ENCODE data around the gene ALPP.
A peak's percentile ranks its signal among the peaks of the same experiment; 100 is the strongest.

DNA sequence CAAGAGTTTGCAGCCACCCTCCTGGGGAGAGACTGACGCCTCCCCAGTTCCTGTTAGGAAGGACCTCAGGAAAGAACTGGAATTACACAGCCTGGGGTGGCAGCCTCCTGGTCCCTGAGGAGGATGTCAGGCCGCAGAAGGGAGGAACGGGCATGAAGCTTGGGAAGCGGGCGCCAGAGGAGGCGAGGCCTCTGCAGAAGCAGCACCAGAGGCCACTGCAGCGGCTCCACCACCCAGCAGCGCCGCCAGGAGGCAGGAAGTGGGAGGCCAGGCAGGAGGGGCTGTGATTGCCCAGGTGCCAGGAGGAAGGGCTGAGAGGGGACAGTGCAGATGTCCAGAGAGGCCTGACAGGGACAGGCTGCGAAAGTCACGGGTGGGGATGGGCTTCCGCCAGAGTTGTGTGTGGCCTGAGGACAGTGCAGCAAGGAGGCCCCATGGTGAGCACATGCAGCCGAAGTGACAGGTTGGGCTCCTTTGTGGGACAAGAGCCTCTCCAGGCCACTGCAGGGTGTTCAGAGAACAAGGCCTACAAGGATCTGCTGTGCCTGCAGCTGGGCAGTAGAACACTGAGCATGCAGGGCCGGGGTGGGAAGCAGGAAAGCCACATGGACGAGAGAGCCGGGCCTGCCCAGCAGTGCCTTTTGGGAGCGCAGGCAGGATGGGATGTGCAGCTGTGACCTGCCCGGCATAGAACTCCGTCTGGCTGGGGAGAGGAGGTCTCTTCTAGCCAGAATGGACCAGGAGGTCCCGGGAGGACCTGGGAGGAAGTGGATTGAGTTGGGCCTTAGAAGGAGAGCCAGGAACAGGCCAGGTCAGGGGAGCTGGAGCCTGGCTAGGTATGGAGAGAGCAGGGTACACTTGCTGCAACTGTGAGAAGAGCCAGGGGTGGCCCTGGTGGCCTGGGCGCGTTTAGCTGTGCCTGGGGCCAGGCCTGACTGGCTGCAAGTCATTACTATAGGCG, 39.1 kb upstream of the ALPP start:
- TF ChIP-seq CTCF (IDR thresholded peaks at IDR 0.05; ENCODE audit: low read depth, low read length, poor library complexity, severe bottlenecking) (peak; percentile 34), EZH2phosphoT487 (IDR thresholded peaks at IDR 0.05; ENCODE audit: borderline replicate concordance, low read length) (no peak)

Measured in DOHH2 (cell line).